ENCODE data around the gene CCDC50. TPM values are rescaled to one million over a fixed set of nuclear protein-coding genes. Genes with fewer than 3 reads are reported as not detected.

CCDC50 gene
- total RNA-seq, 1 donor from 2014 or later, result 34.1 TPM

DNA sequence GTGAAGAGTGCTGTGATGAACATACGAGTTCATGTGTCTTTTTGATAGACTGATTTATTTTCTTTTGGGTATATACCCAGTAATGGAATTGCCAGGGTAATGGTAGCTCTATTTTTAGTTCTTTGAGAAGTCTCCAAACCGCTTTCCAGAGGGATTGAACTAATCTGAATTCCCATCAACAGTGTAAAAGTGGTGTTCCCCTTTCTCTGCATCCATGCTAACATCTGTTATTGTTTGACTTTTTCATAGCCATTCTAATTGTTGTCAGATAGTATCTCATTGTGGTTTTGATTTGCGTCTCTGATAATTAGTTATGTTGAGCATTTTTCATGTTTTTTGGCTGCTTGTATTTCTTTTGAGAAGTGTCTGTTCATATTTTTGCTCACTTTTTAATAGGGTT, 55.9 kb downstream of the CCDC50 start:
- H3K4me3 Mint-ChIP-seq, result no peak overlapping the region
- peaks cover 18% of the 10 kb centered on the region for H3K36me3 Mint-ChIP-seq (ENCODE audit: low read depth)
- no peak overlapping the region for H3K27ac Mint-ChIP-seq
- no peaks in the 10 kb centered on the region for H3K9me3 Mint-ChIP-seq
- intact Hi-C loops (cut with micrococcal nuclease), result loop anchor here (5.0 kb wide), 1 partner anchor 138 kb away; no protein-coding TSS in a partner anchor
- no peaks in the 10 kb centered on the region for H3K27me3 Mint-ChIP-seq
- H3K4me1 Mint-ChIP-seq, result no peaks in the 10 kb centered on the region
- DNase-seq, result no peak

DNA sequence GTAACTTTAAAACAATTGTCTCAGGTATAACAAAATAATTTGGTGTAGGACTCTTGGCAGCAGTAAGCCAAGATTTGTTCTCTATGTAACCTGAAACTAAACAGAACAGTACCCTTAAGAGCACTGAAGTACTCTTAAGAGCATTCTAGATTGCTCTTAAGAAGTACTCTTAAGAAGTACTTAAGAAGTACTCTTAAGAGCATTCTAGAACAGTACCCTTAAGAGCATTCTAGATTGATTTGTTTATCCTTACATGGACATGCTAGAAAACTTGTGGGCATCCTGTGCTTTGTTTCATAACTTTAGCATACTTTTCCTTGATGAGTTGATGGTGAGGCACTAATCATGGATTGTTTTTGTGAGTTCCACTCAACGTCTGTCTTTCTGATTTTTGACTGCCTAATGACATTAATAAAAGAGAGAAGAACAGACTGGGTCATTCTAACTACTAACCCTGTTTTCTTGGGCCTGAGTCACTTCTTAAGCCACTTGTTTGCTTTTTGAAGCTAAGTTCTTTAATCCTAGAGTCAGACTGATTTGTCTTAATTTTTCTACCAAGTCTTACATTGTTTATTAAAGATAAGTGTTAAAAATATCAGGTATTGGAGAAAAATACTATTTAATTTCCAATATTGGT, 58.4 kb downstream of the CCDC50 start:
- H3K4me3 Mint-ChIP-seq, result no peak overlapping the region
- no peaks in the 10 kb centered on the region for H3K27me3 Mint-ChIP-seq
- no peaks in the 10 kb centered on the region for H3K4me1 Mint-ChIP-seq
- no peak for DNase-seq
- intact Hi-C loops (cut with micrococcal nuclease), result loop anchor here (5.0 kb wide), 1 partner anchor 140 kb away; no protein-coding TSS in a partner anchor
- H3K27ac Mint-ChIP-seq, result no peak overlapping the region
- peaks cover 16% of the 10 kb centered on the region for H3K36me3 Mint-ChIP-seq (ENCODE audit: low read depth)
- no peaks in the 10 kb centered on the region for H3K9me3 Mint-ChIP-seq

DNA sequence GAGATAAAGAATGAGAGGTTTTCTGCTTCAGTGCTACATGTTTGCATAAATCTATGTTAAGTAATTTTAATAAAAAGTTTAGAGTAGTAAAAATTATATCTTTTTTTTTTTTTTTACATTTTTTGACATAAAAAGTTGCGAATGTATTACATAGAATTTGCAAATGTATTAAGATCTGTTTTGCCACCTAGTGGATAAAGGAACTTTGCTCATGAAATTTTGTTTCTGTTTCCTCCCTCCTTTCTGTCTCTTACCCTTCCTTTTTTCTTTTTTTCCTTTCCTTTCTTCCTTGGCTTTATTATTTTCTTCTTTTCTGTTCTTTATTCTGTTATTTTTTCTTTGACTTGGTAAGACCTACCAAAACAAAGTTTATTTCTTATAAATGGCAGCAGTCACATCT, 59.6 kb downstream of the CCDC50 start:
- H3K27ac Mint-ChIP-seq, result no peak overlapping the region
- peaks cover 12% of the 10 kb centered on the region for H3K36me3 Mint-ChIP-seq (ENCODE audit: low read depth)
- no peaks in the 10 kb centered on the region for H3K9me3 Mint-ChIP-seq
- intact Hi-C loops (cut with micrococcal nuclease), result loop anchor here (5.0 kb wide), 1 partner anchor 142 kb away; no protein-coding TSS in a partner anchor
- no peaks in the 10 kb centered on the region for H3K4me1 Mint-ChIP-seq
- no peak for DNase-seq
- no peaks in the 10 kb centered on the region for H3K27me3 Mint-ChIP-seq
- H3K4me3 Mint-ChIP-seq, result no peak overlapping the region

DNA sequence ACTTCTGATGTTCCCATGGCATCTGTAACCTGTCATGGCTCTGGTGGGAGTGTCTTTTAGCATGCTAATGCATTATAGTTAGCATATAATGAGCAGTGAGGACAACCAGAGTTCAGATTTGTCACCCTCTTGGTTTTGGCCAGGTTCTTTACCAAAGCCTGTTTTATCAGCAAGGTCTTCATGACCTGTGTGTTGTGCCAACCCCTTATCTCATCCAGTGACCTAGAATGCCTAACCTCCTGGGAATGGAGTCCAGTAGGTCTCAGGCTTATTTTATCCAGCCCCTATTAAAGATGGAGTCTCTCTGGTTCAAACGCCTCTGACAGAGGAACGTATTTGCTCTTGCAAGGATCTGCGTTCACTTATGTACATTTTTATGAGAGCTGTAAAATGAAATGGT, 61.4 kb downstream of the CCDC50 start:
- Mint-ChIP-seq H3K9me3 (no peaks in the 10 kb centered on the region), H3K4me3 (no peak overlapping the region), H3K4me1 (no peaks in the 10 kb centered on the region), H3K27ac (no peak overlapping the region), H3K36me3 (ENCODE audit: low read depth) (peaks cover 6% of the 10 kb centered on the region), H3K27me3 (no peaks in the 10 kb centered on the region)
- no peak for DNase-seq
- intact Hi-C loops (cut with micrococcal nuclease), result no loop called here

DNA sequence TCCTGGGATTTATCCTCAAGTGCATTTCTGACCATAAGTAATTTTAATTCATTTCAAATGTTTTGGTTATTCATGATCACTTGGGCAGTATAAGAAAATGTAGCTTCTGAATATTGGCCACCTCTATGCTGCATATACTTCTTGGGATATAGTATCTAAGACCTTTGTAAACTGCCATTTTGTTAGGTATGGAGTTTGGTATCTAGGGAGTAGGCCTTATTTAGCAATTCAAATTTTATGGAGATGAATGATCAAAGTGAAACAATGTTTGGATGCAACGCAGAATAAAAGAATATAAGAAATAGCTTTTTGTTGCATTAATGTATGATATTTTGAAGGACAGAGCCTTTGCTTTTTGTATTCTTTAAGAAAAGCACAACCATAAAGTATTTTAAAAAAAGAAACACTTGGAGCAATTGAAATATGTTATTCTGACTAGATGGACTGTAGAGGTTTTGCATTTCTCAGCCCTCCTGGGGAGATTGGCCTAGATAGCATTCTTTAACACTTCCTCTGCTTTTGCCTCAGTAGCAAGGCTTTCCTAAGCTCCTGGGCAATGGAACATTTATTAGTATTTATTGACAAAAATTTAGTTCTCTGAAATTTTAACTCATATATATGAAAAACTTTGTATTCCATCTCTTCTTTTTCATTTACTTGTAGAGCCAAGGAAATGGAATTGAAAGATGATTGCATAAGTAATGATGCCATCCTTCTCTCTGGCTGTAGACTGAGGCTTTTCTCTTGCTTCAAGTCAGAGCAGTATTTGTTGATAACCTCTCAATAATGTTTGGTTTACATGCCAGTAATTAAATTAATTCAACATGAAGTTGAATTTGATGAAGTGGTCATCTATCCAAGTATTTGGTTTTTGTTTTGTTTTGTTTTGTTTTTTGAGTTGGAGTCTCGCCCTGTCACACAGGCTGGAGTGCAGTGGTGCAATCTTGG, 62.9 kb downstream of the CCDC50 start:
- Mint-ChIP-seq H3K4me3 (no peak overlapping the region), H3K27me3 (no peaks in the 10 kb centered on the region), H3K4me1 (no peaks in the 10 kb centered on the region), H3K27ac (no peak overlapping the region), H3K36me3 (ENCODE audit: low read depth) (peaks cover 5% of the 10 kb centered on the region), H3K9me3 (no peaks in the 10 kb centered on the region)
- DNase-seq, result no peak
- intact Hi-C loops (cut with micrococcal nuclease), result no loop called here

DNA sequence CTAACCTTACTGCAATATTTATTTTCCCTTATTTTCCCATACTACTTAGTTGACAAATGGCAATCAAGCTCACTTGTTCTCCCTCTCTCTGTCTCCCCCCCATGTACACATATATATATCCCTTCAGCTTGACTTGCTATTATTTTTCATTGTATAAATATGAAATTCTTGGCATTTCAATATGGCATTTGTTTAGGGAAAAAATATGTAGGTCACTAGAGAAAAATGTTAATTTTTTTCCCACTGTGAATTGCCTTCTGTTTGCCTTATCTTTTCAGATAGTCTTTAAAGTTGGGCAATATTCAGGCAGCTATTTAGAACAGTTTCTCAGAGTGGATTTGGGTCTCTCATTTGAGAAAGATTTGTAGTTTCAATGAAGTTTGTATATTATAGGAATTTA, 64.0 kb downstream of the CCDC50 start:
- no peak overlapping the region for H3K4me3 Mint-ChIP-seq
- intact Hi-C loops (cut with micrococcal nuclease), result no loop called here
- peaks cover 5% of the 10 kb centered on the region for H3K36me3 Mint-ChIP-seq (ENCODE audit: low read depth)
- H3K9me3 Mint-ChIP-seq, result no peaks in the 10 kb centered on the region
- H3K27ac Mint-ChIP-seq, result no peak overlapping the region
- no peaks in the 10 kb centered on the region for H3K4me1 Mint-ChIP-seq
- no peaks in the 10 kb centered on the region for H3K27me3 Mint-ChIP-seq
- DNase-seq, result no peak

DNA sequence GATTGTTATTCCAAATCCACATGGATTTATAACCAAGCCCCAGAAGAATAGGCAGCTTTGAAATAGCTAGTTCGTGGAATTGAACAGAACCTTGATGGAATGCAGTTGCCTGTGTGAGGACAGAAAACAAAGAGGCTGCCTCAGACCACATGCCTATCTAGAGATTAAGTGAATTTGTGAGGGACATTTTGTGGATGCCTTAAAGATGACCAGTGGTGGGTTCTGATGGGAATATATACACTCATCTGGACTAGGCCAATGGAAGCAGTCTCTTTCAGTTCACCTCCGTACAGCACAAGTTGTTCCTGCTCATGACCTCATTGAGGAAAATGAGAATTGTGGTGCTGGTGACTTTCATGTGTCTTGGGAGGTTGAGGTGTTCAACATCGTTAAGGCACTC, 68.6 kb downstream of the CCDC50 start:
- no peaks in the 10 kb centered on the region for H3K27me3 Mint-ChIP-seq
- intact Hi-C loops (cut with micrococcal nuclease), result no loop called here
- DNase-seq, result no peak
- H3K36me3 Mint-ChIP-seq (ENCODE audit: low read depth), result peaks cover 2% of the 10 kb centered on the region
- H3K9me3 Mint-ChIP-seq, result no peaks in the 10 kb centered on the region
- no peak overlapping the region for H3K27ac Mint-ChIP-seq
- H3K4me1 Mint-ChIP-seq, result no peaks in the 10 kb centered on the region
- H3K4me3 Mint-ChIP-seq, result no peak overlapping the region

DNA sequence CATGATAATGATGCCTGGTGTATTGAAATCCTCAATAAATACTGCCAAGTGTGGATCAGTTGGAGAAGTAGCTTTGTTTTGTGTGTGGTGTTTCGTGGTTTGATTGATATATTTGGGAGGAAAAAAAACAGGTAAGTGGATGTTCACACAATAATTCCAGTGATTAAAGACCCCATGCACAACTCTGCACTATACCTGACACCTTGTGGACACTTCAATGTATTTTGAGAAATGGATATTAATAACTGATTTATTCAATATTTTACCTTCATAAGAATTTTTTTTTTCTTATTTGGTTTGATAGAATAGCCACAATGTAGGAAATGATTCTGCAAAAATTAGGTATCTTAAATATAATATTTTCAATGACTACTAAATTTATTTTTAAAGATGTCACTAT, 69.4 kb downstream of the CCDC50 start:
- no peak for DNase-seq
- H3K4me1 Mint-ChIP-seq, result no peaks in the 10 kb centered on the region
- no peaks in the 10 kb centered on the region for H3K9me3 Mint-ChIP-seq
- intact Hi-C loops (cut with micrococcal nuclease), result no loop called here
- no peaks in the 10 kb centered on the region for H3K27me3 Mint-ChIP-seq
- peaks cover 2% of the 10 kb centered on the region for H3K36me3 Mint-ChIP-seq (ENCODE audit: low read depth)
- H3K4me3 Mint-ChIP-seq, result no peak overlapping the region
- H3K27ac Mint-ChIP-seq, result no peak overlapping the region

DNA sequence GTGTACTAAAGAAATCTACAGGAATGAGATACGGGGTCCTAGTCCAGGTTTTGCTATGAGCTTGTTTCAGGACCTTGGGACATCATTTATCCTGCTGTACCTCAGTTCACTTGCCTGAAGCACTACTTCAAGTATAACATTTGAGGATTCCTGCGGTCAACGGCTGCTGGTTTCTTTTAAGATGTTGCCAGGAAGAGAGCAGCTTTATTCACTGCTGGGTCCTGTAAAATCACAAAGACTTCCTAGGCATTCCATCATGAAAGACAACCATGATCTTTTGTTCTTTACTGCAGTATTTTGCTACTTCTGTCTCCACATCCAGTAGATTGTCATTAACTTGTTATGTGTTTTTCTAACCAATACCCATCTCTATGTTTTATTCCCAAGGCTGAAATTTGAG, 70.7 kb downstream of the CCDC50 start:
- H3K9me3 Mint-ChIP-seq, result no peaks in the 10 kb centered on the region
- H3K36me3 Mint-ChIP-seq (ENCODE audit: low read depth), result peaks cover 2% of the 10 kb centered on the region
- intact Hi-C loops (cut with micrococcal nuclease), result no loop called here
- H3K4me1 Mint-ChIP-seq, result no peaks in the 10 kb centered on the region
- no peak for DNase-seq
- no peak overlapping the region for H3K27ac Mint-ChIP-seq
- no peaks in the 10 kb centered on the region for H3K27me3 Mint-ChIP-seq
- no peak overlapping the region for H3K4me3 Mint-ChIP-seq

DNA sequence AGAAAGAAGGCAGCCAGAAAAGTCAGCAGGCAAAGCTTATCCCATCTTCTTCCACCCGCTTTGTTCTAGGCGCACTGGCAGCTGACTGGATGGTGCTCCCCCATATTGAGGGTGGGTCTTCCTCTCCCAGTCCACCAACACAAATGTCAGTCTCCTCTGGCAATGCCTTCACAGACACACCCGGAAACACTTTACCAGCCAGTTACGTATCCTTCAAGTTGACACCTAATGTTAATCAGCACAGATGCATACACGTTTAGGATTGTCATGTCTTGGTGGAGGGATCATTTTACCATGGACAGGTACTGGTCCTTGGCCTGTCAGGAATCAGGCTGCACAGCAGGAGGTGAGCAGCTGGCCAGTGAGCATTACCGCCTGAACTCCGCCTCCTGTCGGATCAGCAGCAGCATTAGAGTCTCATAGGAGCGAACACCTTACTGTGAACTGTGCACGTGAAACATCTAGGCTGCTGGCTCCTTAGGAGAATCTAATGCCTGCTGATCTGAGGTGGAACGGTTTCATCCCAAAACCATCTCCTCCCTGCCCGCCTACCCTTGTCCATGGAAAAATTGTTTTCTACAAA, 72.7 kb downstream of the CCDC50 start:
- DNase-seq, result no peak
- H3K9me3 Mint-ChIP-seq, result no peaks in the 10 kb centered on the region
- intact Hi-C loops (cut with micrococcal nuclease), result no loop called here
- H3K27ac Mint-ChIP-seq, result no peak overlapping the region
- no peaks in the 10 kb centered on the region for H3K36me3 Mint-ChIP-seq (ENCODE audit: low read depth)
- no peaks in the 10 kb centered on the region for H3K4me1 Mint-ChIP-seq
- H3K27me3 Mint-ChIP-seq, result no peaks in the 10 kb centered on the region
- no peak overlapping the region for H3K4me3 Mint-ChIP-seq

DNA sequence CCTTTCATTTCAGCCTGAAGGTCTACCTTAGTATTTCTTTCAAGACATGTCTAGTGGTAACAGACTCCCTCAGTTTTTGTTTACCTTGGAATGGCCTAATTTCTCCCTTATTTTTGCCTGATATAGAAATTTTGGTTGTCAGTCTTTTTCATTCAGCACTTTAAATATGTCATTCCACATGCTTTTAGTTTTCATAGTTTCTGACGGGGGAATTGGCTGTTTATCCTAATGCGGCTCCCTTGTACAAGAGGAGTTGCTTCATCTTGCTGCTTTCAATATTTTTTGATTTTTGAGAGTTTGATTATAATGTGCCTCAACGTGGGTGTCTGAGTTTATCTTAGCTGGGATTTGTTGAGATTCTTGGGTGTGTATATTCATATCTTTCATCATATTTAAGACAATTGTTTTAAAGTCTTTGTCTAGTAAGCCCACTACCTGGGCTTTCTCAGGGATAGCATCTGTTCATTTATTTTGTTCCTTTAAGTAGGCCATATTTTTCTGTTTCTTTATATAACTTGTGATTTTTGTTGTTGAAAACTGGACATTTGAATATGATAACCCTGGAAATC, 80.7 kb downstream of the CCDC50 start:
- Mint-ChIP-seq H3K9me3 (no peaks in the 10 kb centered on the region), H3K4me1 (no peaks in the 10 kb centered on the region), H3K27me3 (no peaks in the 10 kb centered on the region), H3K27ac (no peak overlapping the region), H3K36me3 (ENCODE audit: low read depth) (no peaks in the 10 kb centered on the region), H3K4me3 (no peak overlapping the region)
- intact Hi-C loops (cut with micrococcal nuclease), result no loop called here
- DNase-seq, result no peak

DNA sequence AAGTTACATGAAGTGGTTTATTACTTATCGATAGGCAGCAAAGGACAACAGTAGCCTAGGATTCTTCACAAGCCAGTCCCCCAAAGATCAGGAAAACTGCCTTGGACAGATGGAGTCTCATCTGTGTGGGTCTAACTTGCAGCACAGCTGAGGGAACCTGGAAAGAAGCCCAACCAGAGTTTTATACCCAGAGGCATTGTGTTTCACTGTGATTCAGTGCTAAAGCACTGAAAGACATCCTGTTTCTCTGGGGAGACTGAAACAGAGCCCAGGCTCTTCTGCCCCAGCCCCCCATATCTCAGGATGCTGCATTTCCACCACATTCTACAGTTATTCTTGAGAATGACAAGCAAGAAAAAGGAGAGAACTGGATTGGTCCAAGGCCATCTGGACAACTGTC, 83.6 kb downstream of the CCDC50 start:
- Mint-ChIP-seq H3K4me1 (peaks cover 3% of the 10 kb centered on the region), H3K27ac (no peak overlapping the region), H3K36me3 (ENCODE audit: low read depth) (no peaks in the 10 kb centered on the region), H3K27me3 (no peaks in the 10 kb centered on the region), H3K4me3 (no peak overlapping the region), H3K9me3 (no peaks in the 10 kb centered on the region)
- DNase-seq, result peak; percentile 36
- intact Hi-C loops (cut with micrococcal nuclease), result no loop called here

DNA sequence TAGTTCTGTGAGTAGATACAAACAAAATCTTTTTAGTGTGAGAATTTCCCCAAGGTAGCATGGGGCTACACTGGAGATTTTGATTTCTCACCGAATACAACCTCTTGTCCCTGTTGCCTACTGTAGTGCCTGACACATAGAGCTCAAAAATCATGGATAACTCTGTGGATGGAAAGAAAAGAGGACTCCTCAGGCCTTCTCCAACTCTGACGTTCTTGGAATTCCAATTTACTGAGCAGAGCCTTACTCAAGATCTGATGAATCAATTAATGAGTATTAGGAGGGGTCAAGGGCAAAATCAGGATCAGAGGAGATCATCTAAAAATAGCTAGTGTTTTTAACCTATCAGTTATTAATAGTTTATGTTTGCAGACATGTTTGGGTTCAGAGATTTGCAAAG, 85.1 kb downstream of the CCDC50 start:
- Mint-ChIP-seq H3K4me1 (peaks cover 3% of the 10 kb centered on the region), H3K27ac (no peak overlapping the region), H3K9me3 (no peaks in the 10 kb centered on the region), H3K4me3 (no peak overlapping the region), H3K36me3 (ENCODE audit: low read depth) (no peaks in the 10 kb centered on the region), H3K27me3 (no peaks in the 10 kb centered on the region)
- no peak for DNase-seq
- intact Hi-C loops (cut with micrococcal nuclease), result no loop called here

DNA sequence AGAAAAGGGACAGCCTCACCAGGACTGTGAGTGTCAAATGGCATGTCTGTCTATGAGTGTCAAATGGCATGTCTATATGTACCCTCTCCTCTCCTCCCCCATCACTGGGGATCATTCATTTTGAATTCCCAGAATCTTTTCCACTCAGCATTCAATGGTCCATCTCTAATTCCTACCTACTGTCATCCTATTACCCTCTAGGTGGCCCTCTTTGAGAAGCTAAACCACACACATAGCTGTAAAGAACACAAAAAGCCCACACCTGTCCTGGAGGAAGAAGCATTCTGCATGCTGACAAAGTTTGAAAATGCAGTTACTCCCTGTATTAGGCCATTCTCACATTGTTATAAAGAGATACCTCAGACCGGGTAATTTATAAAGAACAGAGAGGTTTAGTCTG, 85.5 kb downstream of the CCDC50 start:
- no peaks in the 10 kb centered on the region for H3K27me3 Mint-ChIP-seq
- no peaks in the 10 kb centered on the region for H3K9me3 Mint-ChIP-seq
- H3K36me3 Mint-ChIP-seq (ENCODE audit: low read depth), result no peaks in the 10 kb centered on the region
- H3K4me1 Mint-ChIP-seq, result peaks cover 3% of the 10 kb centered on the region
- no peak overlapping the region for H3K4me3 Mint-ChIP-seq
- intact Hi-C loops (cut with micrococcal nuclease), result no loop called here
- H3K27ac Mint-ChIP-seq, result no peak overlapping the region
- no peak for DNase-seq

Measured in activated CD4-positive, alpha-beta T cell treated with anti-CD3 and anti-CD28 coated beads, Interleukin-2, amount 10 ng/mL, durations not matched to agents 24 days and 14 days (primary cell).